Uterus (tissue), 4 donors: Measurements from ENCODE around the gene KPNA1. TPM values are rescaled to one million over a fixed set of nuclear protein-coding genes. Genes with fewer than 3 reads are reported as not detected.

Experiments
- DNase-seq, 2 donors: peaks; one replicate each; pipeline ENCODE4 v3.0.0-alpha.2; 2019 to 2020
- H3K27ac ChIP-seq, 2 donors: fragments of 200-600 bp; sonication (generic); 1 replicate in 1 of 2; 2 replicates in 1 of 2; pipeline ENCODE4 v1.5.1; 2016 to 2018
- H3K27me3 ChIP-seq, 2 donors: fragments of 200-600 bp; sonication (generic); one replicate each; pipeline ENCODE4 v1.5.1; 2018 to 2019; ENCODE audit warnings: control low read depth in 1 of 2
- H3K36me3 ChIP-seq, 2 donors: fragments of 200-600 bp; sonication (generic); one replicate each; pipeline ENCODE4 v1.5.1; 2019; ENCODE audit warnings: control low read depth in 1 of 2
- H3K4me1 ChIP-seq, 2 donors: fragments of 200-600 bp; sonication (generic); one replicate each; pipeline ENCODE4 v1.5.1; 2018 to 2019; ENCODE audit warnings: control low read depth in 1 of 2
- H3K4me3 ChIP-seq, 2 donors: fragments of 200-600 bp; sonication (generic); 1 replicate in 1 of 2; 2 replicates in 1 of 2; pipeline ENCODE4 v1.5.1; 2018 to 2019; ENCODE audit warnings: mild to moderate bottlenecking in 1 of 2
- H3K9me3 ChIP-seq, 2 donors: fragments of 200-600 bp; sonication (generic); one replicate each; pipeline ENCODE4 v1.5.1; 2019; ENCODE audit warnings: control low read depth in 1 of 2
- CTCF ChIP-seq, 4 experiments: fragments of 200-600 bp in 2 of 4; fragments of 450-650 bp in 2 of 4; sonication (generic) in 2 of 4; IDR thresholded peaks; one replicate each; pipeline ENCODE4 v1.5.1; 2016 to 2019; ENCODE audit warnings: antibody characterized with exemption in 4 of 4, mild to moderate bottlenecking in 2 of 4, moderate library complexity in 1 of 4
- POLR2A ChIP-seq, 2 donors: fragments of 450-650 bp; IDR thresholded peaks; one replicate each; pipeline ENCODE4 v1.6.1; 2016; ENCODE audit warnings: antibody characterized with exemption in 2 of 2, mild to moderate bottlenecking in 1 of 2, moderate library complexity in 1 of 2
- intact Hi-C: fragments of 100-400 bp; cut with DNase I; formaldehyde crosslinking; loops from one replicate; pipeline ENCODE4 v1.15.1; 2023; ENCODE audit warnings: low total_unique reads
- total RNA-seq, 4 donors: library from RNA; depleted of rRNA in 3 of 4; stranded (reverse); fragments of >200 nt in 3 of 4; gene quantifications; one replicate each; pipeline versions ENCODE4 v1.1.0 to v1.2.4, GENCODE V29; 2014 to 2023
- donor health status: DM: yes; HTN: yes; CAD: no.

Gene KPNA1
- total RNA-seq, 4 donors from 2014 or later: 37.4 to 88.3 (median 46.4) TPM

DNA sequence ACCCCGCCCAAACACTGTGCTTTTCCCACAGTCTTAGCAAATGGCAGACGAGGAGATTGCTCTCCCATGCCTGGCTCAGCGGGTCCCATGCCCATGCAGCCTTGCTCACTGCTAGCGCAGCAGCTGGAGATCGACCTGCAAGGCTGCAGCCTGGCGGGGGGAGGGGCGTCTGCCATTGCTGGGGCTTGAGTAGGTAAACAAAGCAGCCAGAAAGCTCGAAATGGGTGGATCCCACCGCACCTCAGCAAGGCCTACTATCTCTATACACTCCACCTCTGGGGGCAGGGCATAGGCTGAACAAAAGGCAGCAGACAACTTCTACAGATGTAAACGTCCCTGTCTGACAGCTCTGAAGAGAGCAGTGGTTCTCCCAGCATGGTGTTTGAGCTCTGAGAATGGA is 71.6 kb downstream of the KPNA1 start:
- H3K4me1 ChIP-seq: no peaks in the 10 kb centered on the region
- H3K36me3 ChIP-seq: no peaks in the 10 kb centered on the region
- H3K9me3 ChIP-seq: no peaks in the 10 kb centered on the region
- H3K4me3 ChIP-seq: no peak overlapping the region
- no peak overlapping the region for H3K27ac ChIP-seq
- TF ChIP-seq CTCF (IDR thresholded peaks at IDR 0.05) (no peak), POLR2A (IDR thresholded peaks at IDR 0.05) (no peak)
- no peaks in the 10 kb centered on the region for H3K27me3 ChIP-seq
- intact Hi-C loops: no loop called here
- no peak for DNase-seq

- Histone ChIP-seq H3K27ac (no peak overlapping the region), H3K4me1 (no peaks in the 10 kb centered on the region), H3K27me3 (no peaks in the 10 kb centered on the region), H3K4me3 (no peak overlapping the region), H3K36me3 (no peaks in the 10 kb centered on the region), H3K9me3 (peaks cover 0 to 5% of the 10 kb centered on the region in 2 donors)
- no peak for TF ChIP-seq POLR2A (IDR thresholded peaks at IDR 0.05)
- TF ChIP-seq CTCF (IDR thresholded peaks at IDR 0.05): no peak
- intact Hi-C loops: no loop called here
- DNase-seq: no peak
Measured at GRCh38 chr3:122435950-122436349, 78.8 kb downstream of the KPNA1 start.

DNA sequence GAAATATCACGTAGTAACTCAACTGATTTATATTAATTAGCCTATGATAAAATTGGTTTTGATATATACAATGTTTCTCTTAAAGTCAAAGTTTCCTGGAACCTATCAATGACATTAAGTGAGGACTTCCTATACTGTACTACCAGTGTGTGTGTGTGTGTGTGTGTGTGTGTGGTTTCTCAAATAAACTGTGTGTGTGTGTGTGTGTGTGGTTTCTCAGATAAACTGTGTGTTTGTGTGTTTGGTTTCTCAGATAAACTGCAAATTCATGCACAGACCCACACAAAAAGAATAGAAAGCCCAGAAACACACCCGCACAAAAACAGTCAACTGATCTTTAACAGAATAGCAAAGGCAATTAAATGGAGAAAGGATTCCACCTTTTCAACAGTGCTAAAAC is 84.4 kb downstream of the KPNA1 start:
- Histone ChIP-seq H3K27ac (no peak overlapping the region), H3K36me3 (no peaks in the 10 kb centered on the region), H3K27me3 (no peaks in the 10 kb centered on the region), H3K9me3 (no peaks in the 10 kb centered on the region), H3K4me1 (no peaks in the 10 kb centered on the region), H3K4me3 (no peak overlapping the region)
- DNase-seq: no peak
- TF ChIP-seq POLR2A (IDR thresholded peaks at IDR 0.05): no peak
- TF ChIP-seq CTCF (IDR thresholded peaks at IDR 0.05): no peak
- intact Hi-C loops: no loop called here

- intact Hi-C loops: no loop called here
- no peak overlapping the region for H3K27ac ChIP-seq
- TF ChIP-seq POLR2A (IDR thresholded peaks at IDR 0.05) (no peak), CTCF (IDR thresholded peaks at IDR 0.05) (no peak)
- DNase-seq: no peak
- H3K4me1 ChIP-seq: no peaks in the 10 kb centered on the region
- H3K9me3 ChIP-seq: no peaks in the 10 kb centered on the region
- H3K36me3 ChIP-seq: no peaks in the 10 kb centered on the region
- H3K27me3 ChIP-seq: no peaks in the 10 kb centered on the region
- no peak overlapping the region for H3K4me3 ChIP-seq
Measured at GRCh38 chr3:122427857-122428471, 86.8 kb downstream of the KPNA1 start.

GRCh38 chr3:122421836-122422235 is 92.9 kb downstream of the KPNA1 start:
- Histone ChIP-seq H3K27me3 (no peaks in the 10 kb centered on the region), H3K27ac (no peak overlapping the region), H3K4me3 (no peak overlapping the region), H3K4me1 (peaks cover 5 to 6% of the 10 kb centered on the region in 2 donors), H3K9me3 (no peaks in the 10 kb centered on the region), H3K36me3 (no peaks in the 10 kb centered on the region)
- intact Hi-C loops: no loop called here
- no peak for DNase-seq
- TF ChIP-seq CTCF (IDR thresholded peaks at IDR 0.05) (no peak), POLR2A (IDR thresholded peaks at IDR 0.05) (no peak)
